Type B pancreatic cell (in vitro differentiated cells): ENCODE measurements around the gene MYO1E. TPM values are rescaled to one million over a fixed set of nuclear protein-coding genes. Genes with fewer than 3 reads are reported as not detected.

Experiments
- DNase-seq: peaks from one replicate; pipeline ENCODE4 v3.0.0; 2021; ENCODE audit warnings: mixed read lengths; ENCODE audit not compliant: unreplicated experiment; ENCODE audit errors: extremely low spot score
- H3K27ac Mint-ChIP-seq: 2 replicates; pipeline ENCODE4 v1.8.0; 2021; ENCODE audit warnings: mild to moderate bottlenecking, mixed read lengths
- H3K27me3 Mint-ChIP-seq: 2 replicates; pipeline ENCODE4 v1.8.0; 2021; ENCODE audit warnings: mixed read lengths
- H3K36me3 Mint-ChIP-seq: 2 replicates; pipeline ENCODE4 v1.8.0; 2021; ENCODE audit warnings: mixed read lengths
- H3K4me1 Mint-ChIP-seq: one replicate; pipeline ENCODE4 v1.8.0; 2021; ENCODE audit warnings: mixed read lengths; ENCODE audit not compliant: unreplicated experiment
- H3K4me3 Mint-ChIP-seq: 2 replicates; pipeline ENCODE4 v1.8.0; 2021; ENCODE audit warnings: mild to moderate bottlenecking, mixed read lengths
- H3K9me3 Mint-ChIP-seq: 2 replicates; pipeline ENCODE4 v1.8.0; 2021; ENCODE audit warnings: mixed read lengths
- CTCF ChIP-seq: fragments of 200-600 bp; sonication (generic); conservative IDR thresholded peaks from 2 replicates; pipeline ENCODE4 v1.5.0; 2021; ENCODE audit warnings: antibody characterized with exemption, mild to moderate bottlenecking
- total RNA-seq: library from RNA; stranded (reverse); gene quantifications from 2 replicates; pipeline ENCODE4 v1.2.1, GENCODE V29; 2021; ENCODE audit warnings: low replicate concordance

Gene MYO1E
- total RNA-seq, 1 donor from 2014 or later = 55.6 TPM

DNA sequence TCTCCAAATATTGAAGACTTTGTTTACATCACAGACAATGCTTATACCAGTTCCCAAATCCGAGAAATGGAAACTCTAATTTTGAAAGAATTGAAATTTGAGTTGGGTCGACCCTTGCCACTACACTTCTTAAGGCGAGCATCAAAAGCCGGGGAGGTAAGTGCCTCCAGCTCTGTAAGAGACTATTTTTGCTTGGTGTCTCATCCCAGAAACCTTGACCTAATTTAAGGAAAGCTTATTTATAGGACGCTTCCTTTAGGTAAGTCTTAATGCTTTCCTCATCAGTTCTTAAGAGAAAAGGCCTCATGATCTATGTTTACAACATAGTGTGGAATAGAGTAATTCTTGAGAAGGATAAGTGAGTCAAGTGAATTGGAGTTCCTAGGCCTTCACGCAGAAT, 255.9 kb downstream of the MYO1E start:
- no peaks in the 10 kb centered on the region for H3K9me3 Mint-ChIP-seq
- no peaks in the 10 kb centered on the region for H3K27me3 Mint-ChIP-seq
- no peak overlapping the region for H3K4me3 Mint-ChIP-seq
- H3K4me1 Mint-ChIP-seq = no peaks in the 10 kb centered on the region
- H3K27ac Mint-ChIP-seq = no peak overlapping the region
- H3K36me3 Mint-ChIP-seq = peaks cover 35% of the 10 kb centered on the region
- DNase-seq = no peak
- no peak for TF ChIP-seq CTCF

DNA sequence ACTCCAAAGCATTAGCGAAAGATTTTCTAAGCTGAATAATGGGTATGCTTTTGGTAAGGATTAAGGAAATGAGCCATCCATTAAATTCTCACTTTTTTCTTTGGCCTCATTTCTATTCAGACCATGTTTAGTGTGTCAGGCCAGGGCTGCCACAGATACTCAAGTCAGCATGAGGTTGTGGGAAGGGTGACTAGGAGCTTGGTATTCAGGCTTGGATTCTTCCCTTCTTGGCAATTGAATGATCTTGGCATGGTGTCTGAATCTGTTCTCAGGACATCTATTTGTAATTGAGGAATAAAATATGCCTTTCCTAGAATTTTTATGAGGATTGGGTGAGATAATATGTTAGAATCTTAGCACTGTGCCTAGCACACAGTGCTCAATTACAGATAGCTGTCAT, 256.5 kb downstream of the MYO1E start:
- no peak for TF ChIP-seq CTCF
- Mint-ChIP-seq H3K27ac (no peak overlapping the region), H3K27me3 (no peaks in the 10 kb centered on the region), H3K4me1 (no peaks in the 10 kb centered on the region), H3K4me3 (no peak overlapping the region), H3K9me3 (no peaks in the 10 kb centered on the region), H3K36me3 (peaks cover 34% of the 10 kb centered on the region)
- DNase-seq = no peak

DNA sequence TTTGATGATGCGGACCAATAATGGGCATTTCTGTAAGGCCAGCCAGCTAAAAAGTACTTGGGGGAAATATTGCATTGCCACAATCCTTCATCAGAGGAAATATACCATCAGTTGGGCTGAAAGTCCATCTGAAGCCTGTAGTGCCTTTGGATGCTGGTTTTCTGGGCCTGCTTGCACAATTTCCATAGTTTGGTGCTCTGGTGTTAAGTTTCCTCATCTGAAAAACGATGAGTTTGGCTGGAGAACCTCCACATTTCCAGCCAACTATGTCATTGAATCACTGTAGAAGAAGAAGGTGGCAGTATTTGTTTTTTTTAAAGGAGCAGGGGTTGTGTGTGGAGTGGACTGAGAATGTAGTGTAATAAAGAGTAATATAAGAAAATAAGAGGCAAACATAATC, 257.6 kb downstream of the MYO1E start:
- no peaks in the 10 kb centered on the region for H3K4me1 Mint-ChIP-seq
- no peak for TF ChIP-seq CTCF
- no peak overlapping the region for H3K4me3 Mint-ChIP-seq
- H3K27me3 Mint-ChIP-seq = no peaks in the 10 kb centered on the region
- no peaks in the 10 kb centered on the region for H3K9me3 Mint-ChIP-seq
- DNase-seq = no peak
- H3K27ac Mint-ChIP-seq = peak overlapping the region; percentile 8
- H3K36me3 Mint-ChIP-seq = peaks cover 32% of the 10 kb centered on the region

GRCh38 chr15:59111251-59111650, 261.4 kb downstream of the MYO1E start:
- H3K9me3 Mint-ChIP-seq = no peaks in the 10 kb centered on the region
- no peak for TF ChIP-seq CTCF
- no peaks in the 10 kb centered on the region for H3K27me3 Mint-ChIP-seq
- DNase-seq = no peak
- no peaks in the 10 kb centered on the region for H3K4me1 Mint-ChIP-seq
- no peak overlapping the region for H3K4me3 Mint-ChIP-seq
- H3K36me3 Mint-ChIP-seq = peaks cover 32% of the 10 kb centered on the region
- H3K27ac Mint-ChIP-seq = no peak overlapping the region

- no peak for TF ChIP-seq CTCF
- Mint-ChIP-seq H3K9me3 (no peaks in the 10 kb centered on the region), H3K4me1 (peaks cover 9% of the 10 kb centered on the region), H3K36me3 (peaks cover 11% of the 10 kb centered on the region), H3K27ac (peak overlapping the region; percentile 95), H3K4me3 (peak overlapping the region; percentile 97), H3K27me3 (no peaks in the 10 kb centered on the region)
- no peak for DNase-seq
Measured at GRCh38 chr15:59105854-59106253, 266.8 kb downstream of the MYO1E start.
